ENCODE data around the gene ADCY9.
"Not testable (repeated sequence)": the region's sequence is repeated elsewhere in the genome, so short reads cannot be mapped to it uniquely, and the experiment has no call there.

The ADCY9 gene

DNA sequence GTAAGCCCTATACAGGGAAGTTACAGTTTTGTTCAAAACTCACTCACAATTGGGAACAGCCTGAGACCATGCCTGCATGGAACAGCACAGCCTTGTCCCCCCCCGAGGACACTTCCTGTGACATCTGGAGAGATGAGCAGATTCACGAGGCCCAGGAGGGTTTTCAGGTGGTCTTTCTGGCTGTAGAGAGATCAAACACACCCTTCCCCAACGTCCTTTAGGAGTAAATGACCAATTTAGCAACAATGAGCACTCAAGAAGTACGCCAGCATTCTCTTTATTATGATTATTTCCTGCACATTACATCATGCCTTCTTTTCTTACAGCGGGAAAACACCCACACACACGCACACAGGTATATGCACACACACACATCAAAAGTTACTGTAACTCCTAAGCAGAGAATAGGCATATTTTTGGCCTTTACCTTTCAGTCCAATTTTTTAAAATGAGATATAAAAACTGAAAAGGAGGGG is 39.0 kb downstream of the ADCY9 start:
- DNase-seq (ENCODE audit: low spot score): no peak
- TF ChIP-seq, protein P1, sequence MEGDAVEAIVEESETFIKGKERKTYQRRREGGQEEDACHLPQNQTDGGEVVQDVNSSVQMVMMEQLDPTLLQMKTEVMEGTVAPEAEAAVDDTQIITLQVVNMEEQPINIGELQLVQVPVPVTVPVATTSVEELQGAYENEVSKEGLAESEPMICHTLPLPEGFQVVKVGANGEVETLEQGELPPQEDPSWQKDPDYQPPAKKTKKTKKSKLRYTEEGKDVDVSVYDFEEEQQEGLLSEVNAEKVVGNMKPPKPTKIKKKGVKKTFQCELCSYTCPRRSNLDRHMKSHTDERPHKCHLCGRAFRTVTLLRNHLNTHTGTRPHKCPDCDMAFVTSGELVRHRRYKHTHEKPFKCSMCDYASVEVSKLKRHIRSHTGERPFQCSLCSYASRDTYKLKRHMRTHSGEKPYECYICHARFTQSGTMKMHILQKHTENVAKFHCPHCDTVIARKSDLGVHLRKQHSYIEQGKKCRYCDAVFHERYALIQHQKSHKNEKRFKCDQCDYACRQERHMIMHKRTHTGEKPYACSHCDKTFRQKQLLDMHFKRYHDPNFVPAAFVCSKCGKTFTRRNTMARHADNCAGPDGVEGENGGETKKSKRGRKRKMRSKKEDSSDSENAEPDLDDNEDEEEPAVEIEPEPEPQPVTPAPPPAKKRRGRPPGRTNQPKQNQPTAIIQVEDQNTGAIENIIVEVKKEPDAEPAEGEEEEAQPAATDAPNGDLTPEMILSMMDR (IDR thresholded peaks at IDR 0.05; ENCODE audit: extremely low read depth, missing control alignments): no peak

DNA sequence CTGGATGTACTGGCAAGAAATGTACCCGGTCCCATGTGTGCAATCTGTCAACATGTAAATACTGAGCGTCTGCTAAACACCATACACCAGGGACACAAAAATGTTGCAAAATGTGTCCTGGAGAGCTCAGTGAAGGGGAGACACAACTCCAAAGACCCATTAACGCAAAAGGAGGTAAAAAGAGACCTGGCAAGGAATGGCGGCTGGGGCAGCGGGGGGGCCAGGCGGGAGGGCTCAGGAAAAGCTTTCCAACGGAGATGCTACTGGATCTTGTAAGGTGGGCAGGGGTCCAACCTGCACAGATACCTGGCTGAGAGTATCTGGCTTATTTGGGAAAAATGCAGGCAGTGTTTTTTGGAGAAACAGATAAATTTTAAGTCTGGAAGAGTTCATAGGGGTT is 40.7 kb downstream of the ADCY9 start:
- no peak for DNase-seq (ENCODE audit: low spot score)
- TF ChIP-seq, protein P1 (IDR thresholded peaks at IDR 0.05; ENCODE audit: extremely low read depth, missing control alignments): no peak

DNA sequence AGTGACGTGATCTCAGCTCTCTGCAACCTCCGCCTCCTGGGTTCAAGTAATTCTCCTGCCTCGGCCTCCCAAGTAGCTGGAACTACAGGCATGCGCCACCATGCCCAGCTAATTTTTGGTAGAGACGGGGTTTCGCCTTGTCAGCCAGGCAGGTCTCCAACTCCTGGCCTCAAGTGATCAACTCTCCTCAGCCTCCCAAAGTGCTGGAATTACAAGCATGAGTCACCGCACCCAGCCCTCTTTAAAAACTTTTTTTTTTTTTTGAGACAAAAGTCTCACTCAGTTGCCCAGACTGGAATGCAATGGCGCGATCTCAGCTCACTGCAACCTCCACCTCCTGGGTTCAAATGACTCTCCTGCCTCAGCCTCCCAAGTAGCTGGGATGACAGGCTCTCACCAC is 43.1 kb downstream of the ADCY9 start:
- DNase-seq (ENCODE audit: low spot score): not testable (repeated sequence)

DNA sequence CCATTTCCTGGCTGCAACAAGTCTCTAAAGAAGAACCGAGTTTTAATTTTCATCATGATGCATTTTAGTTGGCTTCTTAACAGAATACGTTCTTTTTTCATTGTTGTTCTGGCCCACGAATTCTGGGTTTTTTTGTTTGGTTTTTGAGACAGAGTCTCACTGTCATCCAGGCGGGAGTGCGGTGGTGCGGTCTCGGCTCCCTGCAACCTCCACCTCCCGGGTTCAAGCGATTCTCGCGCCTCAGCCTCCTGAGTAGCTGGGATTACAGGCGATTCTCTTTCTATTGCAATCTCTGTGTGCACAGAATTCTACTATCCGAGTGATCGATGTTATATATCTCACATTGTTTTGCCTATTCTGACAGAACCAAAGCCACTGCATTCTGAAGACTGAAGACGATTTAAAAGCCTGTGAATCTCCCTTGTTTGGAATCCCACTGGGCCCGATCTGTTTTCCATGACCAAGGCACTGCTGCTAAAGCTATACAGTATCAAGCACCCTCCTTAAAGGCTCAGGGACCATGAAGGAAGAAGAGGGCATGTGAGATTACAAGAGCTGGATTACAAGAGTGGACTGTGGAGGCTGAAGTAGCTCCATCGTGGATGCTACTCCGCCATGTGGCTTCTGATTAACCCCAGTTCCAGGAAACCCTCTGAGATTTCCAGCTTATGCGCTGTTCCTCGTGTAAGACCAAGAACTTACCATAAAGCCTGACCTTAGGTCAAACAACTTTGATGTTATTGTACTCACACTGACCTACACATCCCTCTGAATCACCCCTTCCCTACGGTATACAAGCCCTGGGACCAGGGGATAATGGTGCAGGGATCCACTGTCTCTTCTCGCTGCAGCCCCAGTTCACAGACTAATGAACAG is 44.3 kb downstream of the ADCY9 start:
- TF ChIP-seq, protein P1 (IDR thresholded peaks at IDR 0.05; ENCODE audit: extremely low read depth, missing control alignments): no peak
- no peak for DNase-seq (ENCODE audit: low spot score)

DNA sequence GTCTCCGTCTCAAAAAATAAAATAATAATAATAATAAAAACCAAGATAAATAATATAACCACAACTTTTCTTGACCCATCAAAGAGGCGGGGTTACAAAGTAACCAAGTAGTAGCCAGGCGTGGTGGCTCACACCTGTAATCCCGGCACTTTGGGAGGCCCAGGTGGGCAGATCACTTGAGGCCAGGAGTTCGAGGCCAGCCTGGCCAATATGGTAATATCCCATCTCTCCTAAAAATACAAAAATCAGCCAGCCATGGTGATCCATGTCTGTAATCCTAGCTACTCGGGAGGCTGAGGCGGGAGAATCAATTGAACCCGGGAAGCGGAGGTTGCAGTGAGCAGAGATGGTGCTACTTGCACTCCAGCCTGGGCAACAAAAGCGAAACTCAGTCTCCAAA is 45.3 kb downstream of the ADCY9 start:
- TF ChIP-seq, protein P1 (IDR thresholded peaks at IDR 0.05; ENCODE audit: extremely low read depth, missing control alignments): no peak
- no peak for DNase-seq (ENCODE audit: low spot score)

DNA sequence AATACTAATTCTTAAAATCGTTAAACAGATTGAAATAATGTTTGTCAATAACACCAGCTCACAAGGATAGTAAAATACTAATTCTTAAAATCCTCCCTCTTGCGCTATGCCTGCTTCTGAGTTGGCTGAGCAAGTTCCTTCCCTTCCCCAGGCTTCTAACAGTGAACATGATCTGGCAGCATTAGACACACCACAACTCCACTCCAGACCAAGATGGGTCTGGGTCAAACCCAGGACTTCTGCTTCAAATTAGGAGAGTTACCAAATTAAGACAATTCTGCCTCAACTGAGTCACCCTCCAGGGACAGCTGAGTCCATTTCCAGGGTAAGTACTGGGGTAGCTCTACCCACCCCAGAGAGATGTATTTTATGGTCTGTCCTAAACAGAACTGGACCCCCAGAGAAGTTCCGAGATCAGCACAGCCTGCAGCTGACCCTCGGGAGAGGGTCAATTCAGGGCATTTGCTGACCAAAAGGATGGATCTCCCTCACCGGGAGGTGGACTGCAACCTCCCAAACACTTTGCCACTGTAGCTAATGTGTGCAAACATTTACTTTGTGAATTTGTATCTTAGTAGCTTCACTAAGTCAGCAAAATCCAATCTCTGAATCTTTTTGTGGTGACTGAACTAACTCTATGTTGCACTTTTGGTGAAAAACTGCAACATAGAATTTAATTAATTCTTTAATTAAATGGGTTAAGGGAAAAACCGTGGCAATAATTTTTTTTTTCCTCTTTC is 48.8 kb downstream of the ADCY9 start:
- TF ChIP-seq, protein P1 (IDR thresholded peaks at IDR 0.05; ENCODE audit: extremely low read depth, missing control alignments): no peak
- no peak for DNase-seq (ENCODE audit: low spot score)

DNA sequence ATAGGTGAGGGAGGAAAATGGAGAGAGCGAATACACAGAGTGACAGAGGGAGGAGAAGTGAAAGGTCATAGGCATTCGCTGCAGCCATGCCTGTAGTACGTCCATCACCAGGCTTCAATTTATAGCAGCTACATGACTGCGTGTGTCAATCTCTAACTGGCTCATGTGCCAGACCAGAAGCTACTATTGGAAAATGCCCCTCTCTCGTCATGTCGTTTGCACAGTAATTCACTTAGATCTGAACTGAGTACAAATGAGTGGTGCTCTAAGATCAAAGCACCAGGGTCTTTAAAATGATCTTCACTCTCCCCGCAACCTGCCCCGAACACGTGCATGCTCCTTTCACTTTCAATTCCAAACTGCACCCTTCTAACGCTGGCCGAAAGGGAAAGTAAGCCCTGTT is 51.3 kb downstream of the ADCY9 start:
- no peak for DNase-seq (ENCODE audit: low spot score)

More for the DNA sequence above, 51.3 kb downstream of the ADCY9 start:
- TF ChIP-seq, protein P1 (IDR thresholded peaks at IDR 0.05; ENCODE audit: extremely low read depth, missing control alignments): no peak
